Mammary epithelial cell (primary cell): ENCODE data around the gene ARHGEF28.

ENCODE experiments used
- CTCF ChIP-seq, 2 donors: IDR thresholded peaks in 1 of 2; conservative IDR thresholded peaks in 1 of 2; 2 replicates each; pipeline ENCODE4 v1.5.1; 2011 to 2012; ENCODE audit warnings: inconsistent platforms in 2 of 2, low read length in 2 of 2, mild to moderate bottlenecking in 2 of 2, control low read depth in 1 of 2, low read depth in 1 of 2; ENCODE audit not compliant: insufficient read depth in 1 of 2; ENCODE audit errors: extremely low read depth in 1 of 2
- EZH2 ChIP-seq: IDR thresholded peaks from 2 replicates; pipeline ENCODE4 v1.6.1; 2012; ENCODE audit warnings: low read length, inconsistent platforms, borderline replicate concordance

- TF ChIP-seq CTCF (conservative IDR thresholded peaks at IDR 0.05 in 1 of 2, IDR thresholded peaks at IDR 0.05 in 1 of 2; ENCODE audit: extremely low read depth in 1 of 2, insufficient read depth in 1 of 2, low read depth in 1 of 2, low read length in 2 of 2) (no peak), EZH2 (no peak)
Observed at GRCh38 chr5:73911761-73912393, 285.9 kb downstream of the ARHGEF28 start.
